Gastroesophageal sphincter (tissue), 2 donors: ENCODE data around the gene SYNPR.

Source experiments
- POLR2A ChIP-seq, 2 donors: fragments of 450-650 bp; IDR thresholded peaks; one replicate each; pipeline ENCODE4 v1.6.1; 2017; ENCODE audit warnings: antibody characterized with exemption in 2 of 2, mild to moderate bottlenecking in 2 of 2, moderate library complexity in 1 of 2
- POLR2AphosphoS5 ChIP-seq: sonication (generic); formaldehyde crosslinking; IDR thresholded peaks from one replicate; pipeline ENCODE4 v1.6.1; 2017; ENCODE audit warnings: antibody characterized with exemption

DNA sequence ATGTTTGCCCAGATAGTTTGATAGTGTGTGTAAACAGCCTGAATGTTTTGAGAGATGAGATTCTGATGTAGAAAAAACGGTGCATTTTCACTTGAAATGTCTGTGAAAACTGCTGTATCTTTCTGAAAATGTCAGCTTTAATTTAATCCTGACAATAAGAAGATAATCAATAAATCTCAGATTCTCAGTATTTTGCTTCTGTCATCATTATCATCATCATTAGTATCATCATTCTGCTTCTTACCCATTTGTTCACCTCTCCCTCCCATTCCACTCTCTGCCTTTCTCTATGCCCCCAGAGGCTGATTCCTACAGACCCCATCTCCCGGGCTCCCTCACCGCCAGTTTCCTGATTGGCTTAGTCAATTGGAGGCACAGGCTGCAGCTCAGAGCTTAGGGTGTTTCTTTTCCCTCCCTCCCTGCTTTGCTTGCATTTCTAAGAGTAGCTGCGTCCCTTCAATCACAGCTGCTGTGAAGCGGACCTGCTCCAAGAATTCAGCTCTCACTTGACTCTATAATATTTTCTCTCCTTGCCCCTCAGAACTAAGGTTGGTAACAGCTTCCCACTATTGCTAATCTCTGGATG, 366.2 kb downstream of the SYNPR start:
- TF ChIP-seq POLR2A (IDR thresholded peaks at IDR 0.05) (no peak), POLR2AphosphoS5 (no peak)
